Epidermal melanocyte (primary cell): ENCODE results near the gene AMOTL1.

Source experiments
- DNase-seq: peaks from one replicate; pipeline ENCODE4 v3.0.0; 2011; ENCODE audit warnings: low spot score; ENCODE audit not compliant: insufficient read length

The AMOTL1 gene

DNA sequence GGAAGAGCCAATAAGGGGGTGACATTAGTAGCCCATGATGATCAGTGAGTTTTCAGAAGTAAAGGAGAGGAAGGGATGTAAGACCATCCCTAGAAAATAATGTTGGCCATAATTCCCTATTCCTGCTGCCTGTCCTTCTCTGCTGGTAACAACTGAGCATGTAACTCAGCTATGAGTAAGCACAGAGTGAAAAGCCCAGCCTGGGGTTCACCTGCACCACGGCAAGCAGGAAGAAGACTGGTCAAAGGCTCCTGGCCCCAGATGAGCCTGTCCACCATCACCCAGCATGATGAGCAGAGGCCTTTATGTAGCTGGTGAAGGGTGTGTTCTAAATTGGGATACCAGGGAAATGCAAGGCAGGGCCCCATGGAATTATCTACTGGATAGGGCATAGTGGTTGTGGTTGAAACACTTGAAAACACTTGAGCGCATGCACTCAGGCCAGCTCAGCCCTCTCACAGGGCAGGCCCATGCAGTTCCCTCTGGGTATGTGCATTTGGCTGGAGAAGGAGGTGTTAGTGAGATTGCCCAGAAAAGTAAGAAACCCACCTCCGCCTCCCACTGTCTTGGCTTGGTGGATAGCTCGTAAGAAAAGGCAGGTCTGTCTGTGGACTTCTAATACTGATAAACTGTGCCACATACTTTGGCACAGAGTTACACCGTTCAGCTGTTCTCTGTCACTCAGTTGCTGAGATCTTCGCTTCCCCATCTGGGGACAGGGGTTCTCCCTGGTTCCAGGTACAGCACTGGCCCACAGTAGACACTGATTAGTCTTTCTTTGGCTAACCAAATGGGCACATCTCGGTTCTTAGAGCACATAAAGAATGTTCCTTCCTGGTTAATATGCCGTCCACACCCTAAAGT, 86.8 kb downstream of the AMOTL1 start:
- no peak for DNase-seq

DNA sequence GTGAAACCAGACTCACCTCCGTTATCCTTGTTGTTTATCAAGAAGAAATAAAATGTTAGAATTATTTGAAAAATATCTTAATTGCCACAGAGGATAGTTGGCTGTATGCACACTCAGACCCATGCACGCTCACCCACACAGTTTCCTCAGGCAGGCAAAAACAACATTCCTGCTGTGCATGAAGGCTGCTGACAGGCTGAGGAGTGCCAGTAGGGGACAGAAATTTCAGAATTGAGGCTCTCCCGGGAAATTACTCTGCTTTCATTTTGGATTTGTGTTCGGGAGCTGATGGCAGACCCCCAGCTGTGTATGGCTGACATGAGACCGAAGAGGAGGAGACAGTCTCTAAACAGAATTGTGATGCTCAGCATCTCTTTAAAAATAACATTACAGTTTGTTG, 87.5 kb downstream of the AMOTL1 start:
- no peak for DNase-seq

GRCh38 chr11:94856443-94856842, 88.3 kb downstream of the AMOTL1 start:
- DNase-seq, result no peak

- no peak for DNase-seq
These were observed 89.2 kb downstream of the AMOTL1 start for GRCh38 chr11:94857337-94857736.

DNA sequence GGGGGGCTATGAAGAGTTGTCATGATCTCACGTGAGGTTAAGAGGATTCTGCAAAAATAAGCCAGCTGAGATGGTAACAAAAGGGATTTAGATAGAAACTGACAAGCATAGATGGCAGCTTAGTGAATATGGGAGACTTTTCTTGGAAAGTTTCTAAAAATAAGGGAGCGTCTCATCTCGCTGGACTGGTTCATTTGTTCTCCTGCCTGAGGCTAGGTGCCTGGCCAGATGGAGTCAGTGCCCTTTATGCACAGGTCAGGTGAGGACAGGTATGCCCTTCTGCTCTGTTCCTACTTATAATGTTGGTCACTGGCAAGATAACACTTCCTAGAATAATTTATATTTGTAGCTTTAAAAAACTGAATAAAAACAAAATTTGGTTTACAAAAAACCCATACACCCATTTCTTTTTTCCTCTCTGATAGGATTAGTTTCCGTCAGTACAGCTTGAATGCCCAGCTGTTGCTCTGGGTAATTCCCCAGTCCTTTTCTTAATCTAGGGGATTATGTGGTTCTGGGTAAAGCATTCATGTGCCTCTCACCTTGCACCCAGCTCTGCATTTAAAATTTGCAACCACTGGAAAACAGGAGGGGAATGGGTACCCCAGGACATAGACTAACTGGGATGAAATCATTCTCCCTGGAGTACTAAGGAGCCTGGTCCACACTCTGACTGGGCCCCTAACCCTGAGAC, 90.0 kb downstream of the AMOTL1 start:
- DNase-seq, result no peak

GRCh38 chr11:94860333-94860732, 92.2 kb downstream of the AMOTL1 start:
- DNase-seq, result no peak

- DNase-seq, result no peak
These were observed 93.2 kb downstream of the AMOTL1 start for GRCh38 chr11:94861306-94861845.

DNA sequence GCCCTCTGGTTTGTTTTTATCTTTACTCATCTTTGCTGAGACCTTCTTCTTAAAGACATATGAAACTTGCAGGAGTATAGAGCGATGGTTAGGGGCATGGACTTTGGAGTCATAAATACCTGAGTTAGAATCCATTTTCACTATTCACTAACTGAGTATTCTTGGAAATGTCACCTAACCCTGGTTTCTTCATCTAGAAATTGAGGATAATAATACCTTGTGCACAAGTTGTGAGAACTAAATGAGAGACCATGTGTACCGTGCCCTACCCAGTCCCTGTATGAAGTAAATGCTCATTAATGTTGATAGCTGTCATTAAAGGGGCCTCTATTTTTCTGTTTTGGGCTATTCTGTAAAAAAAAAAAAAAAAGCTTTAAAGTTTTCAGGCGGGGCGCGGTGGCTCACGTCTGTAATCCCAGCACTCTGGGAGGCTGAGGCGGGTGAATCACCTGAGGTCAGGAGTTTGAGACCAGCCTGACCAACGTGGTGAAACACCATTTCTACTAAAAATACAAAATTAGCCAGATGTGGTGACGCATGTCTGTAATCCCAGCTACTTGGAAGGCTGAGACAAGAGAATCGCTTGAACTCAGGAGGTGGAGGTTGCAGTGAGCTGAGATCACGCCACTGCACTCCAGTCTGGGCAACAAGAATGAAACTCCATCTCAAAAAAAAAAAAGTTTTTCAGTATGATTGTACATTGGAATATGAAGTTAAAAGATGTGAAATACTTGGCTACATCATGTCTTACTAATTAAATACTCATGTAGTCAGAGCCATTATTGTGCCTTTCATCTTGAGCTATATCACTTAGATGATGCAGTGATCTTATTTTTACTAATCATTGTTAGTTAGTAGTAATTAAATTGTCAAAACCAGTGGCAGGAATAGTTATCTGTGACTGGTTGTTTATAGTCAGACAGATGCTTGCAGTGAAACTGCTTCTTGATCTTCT, 95.0 kb downstream of the AMOTL1 start:
- DNase-seq, result no peak

DNA sequence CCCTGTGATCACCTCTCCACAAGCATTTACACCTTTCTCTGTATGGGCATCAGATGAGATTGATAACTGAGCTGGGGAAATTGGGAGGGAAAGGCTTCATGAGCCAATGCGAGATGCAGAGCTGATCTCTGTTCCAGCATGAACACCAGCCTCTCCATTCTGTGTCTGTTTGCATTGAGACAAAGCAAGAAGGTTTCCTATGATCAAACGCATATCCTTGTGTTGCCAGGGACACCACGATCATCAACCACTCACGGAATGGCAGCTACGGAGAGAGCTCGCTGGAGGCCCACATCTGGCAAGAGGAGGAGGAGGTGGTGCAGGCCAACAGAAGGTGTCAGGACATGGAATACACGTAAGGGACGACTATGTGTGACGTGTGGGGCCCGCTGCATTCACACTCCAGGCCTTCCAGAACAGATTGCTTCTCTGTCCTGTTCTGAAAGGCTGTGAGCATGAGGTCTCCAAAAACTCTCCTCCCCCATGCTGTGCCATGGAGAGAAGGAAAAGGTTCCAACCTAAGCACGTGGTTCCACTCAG, 96.4 kb downstream of the AMOTL1 start:
- DNase-seq, result no peak

- no peak for DNase-seq
These were observed 98.2 kb downstream of the AMOTL1 start for GRCh38 chr11:94866231-94866822.

GRCh38 chr11:94866936-94867795, 99.0 kb downstream of the AMOTL1 start:
- DNase-seq, result no peak

DNA sequence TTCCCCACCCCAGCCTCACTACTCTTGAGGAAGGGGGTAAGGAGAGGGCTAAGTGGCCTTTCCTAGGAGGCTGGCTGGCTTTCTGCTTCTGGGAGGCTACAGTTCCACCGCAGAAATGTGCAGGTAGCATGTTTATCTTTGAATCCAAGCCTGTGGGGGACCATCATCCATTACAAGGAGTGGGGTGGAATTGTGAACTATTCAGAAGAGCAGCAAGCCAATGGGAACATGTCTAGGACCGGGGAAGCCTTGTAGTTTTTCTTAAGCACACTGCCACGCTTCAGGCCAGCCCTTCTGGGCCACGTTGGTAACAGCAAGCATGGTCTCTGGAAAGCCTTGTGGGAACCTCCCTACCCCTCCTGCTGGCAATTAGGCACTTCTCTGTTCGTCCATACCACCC, 100.3 kb downstream of the AMOTL1 start:
- no peak for DNase-seq

GRCh38 chr11:94869186-94869585, 101.0 kb downstream of the AMOTL1 start:
- DNase-seq, result no peak

- no peak for DNase-seq
These were observed 102.3 kb downstream of the AMOTL1 start for GRCh38 chr11:94870422-94870821.

DNA sequence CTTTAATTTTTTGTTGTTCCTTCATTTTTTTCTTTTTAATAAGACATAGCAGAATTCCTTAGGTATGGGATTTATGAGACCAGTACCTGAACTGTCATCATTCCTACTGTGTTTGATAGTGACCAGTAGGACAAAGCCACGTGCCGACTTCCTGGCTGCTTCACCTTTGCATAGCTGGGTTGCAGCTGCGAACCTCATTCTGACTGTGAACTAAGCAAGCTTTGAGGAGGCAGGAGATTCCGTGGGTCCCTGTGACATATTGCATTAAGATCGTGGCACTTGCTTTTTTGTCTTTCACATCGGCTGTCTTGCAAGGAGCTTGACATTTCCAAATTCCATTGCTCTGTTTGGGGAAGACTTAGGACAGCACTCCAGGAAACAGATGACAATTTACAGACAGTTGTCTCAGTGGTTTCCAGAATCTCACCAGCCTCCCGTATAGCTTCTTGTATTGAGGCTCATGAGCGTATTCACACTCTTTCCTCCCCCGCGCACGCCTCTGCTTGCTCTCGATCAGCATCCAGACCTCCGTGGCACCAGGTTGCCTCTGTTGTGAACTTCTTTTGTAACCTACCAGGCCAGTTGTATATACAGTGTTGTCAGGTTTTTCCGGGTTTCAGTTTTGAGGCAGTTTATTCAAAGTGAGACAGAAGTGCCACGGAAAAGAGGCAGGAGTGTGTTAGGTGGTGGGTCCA, 103.5 kb downstream of the AMOTL1 start:
- no peak for DNase-seq

DNA sequence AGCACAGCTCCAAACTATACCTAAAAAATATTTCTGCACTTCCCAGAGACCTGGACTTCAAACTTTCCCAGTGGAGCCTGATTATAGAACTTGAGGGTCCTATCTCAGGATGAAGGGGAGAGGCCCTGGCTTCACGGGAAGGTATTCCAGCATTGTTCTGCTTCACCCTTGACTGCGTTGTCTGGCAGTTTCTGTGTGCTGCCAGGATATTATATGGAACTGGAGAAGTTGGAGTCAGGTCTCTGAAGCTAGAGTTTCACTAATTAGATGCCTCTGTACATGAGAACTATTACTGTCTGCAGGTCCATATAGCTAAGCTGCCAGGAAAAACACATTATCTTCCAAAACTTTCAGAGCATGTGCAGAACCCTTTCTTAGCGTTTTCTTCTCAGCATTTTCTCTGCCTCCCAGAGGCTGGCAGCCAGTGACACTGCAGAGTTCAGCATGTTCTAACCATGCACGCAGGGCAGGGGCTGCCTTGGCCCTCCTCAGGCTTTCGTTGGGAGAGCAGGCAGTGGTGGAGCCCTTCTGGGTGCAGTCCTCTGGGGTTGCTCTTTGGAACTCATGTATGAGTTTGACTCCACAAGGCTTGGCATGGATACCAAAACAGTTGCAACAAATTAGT, 105.9 kb downstream of the AMOTL1 start:
- DNase-seq, result no peak

DNA sequence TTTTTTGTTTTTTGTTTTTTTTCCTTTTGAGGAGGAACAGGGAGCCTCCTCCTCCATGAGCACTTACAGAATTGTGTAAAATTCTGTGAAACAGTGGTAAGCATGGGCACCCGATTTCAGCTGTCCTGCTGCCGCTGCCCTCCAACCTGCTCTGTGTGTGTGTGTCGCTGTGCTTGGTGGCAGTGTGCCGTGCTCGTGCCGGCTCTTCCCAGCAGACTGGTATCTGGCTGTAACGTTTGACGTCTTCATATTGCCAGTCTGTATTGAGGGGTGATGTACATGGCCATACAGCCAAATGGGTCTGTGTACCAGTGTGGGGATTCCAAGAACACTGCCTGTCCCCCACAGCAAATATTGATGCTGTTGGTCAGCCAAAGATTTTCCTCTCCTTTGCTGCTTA, 108.1 kb downstream of the AMOTL1 start:
- DNase-seq, result no peak

GRCh38 chr11:94876645-94877442, 108.7 kb downstream of the AMOTL1 start:
- DNase-seq, result peak; percentile 86
